Cardiac septum (tissue), 1 donor: ENCODE results near the gene NUP133. TPM values are rescaled to one million over a fixed set of nuclear protein-coding genes. Genes with fewer than 3 reads are reported as not detected.
"Not testable (repeated sequence)": the region's sequence is repeated elsewhere in the genome, so short reads cannot be mapped to it uniquely, and the experiment has no call there.

Experiments
- DNase-seq: peaks from one replicate; pipeline ENCODE4 v3.0.0-alpha.2; 2020; ENCODE audit warnings: low spot score
- intact Hi-C: fragments of 100-400 bp; cut with DNase I; formaldehyde crosslinking; loops from one replicate; pipeline ENCODE4 v1.14.0; 2022
- total RNA-seq: library from RNA; stranded (reverse); fragmentation: NEBNext Ultra II Directional; extraction: Animal tissue kit (Norgen Biotek cat#: 25700); gene quantifications from one replicate; pipeline ENCODE4 v1.2.1, GENCODE V29; 2021
- donor health status: DM: no; HTN: no; CAD: no.

NUP133 gene
- total RNA-seq, 1 donor from 2014 or later: 24.5 TPM

DNA sequence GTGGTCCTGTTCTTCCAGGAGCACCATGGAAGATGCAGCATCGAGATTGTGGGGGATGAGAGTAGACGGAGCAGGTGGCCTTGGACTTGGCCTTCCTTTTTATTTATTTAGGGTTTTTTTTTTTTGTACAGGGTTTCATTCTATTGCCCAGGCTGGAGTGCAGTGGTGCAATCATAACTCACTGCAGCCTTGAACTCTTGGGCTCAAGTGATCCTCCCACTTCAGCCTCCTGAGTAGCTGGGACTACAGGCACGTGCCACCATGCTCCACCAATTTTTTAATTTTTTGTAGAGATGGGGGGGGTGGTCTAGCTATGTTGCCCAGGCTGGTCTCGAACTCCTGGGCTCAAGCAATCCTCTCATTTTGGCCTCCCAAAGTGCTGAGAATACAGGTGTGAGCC, 105.8 kb downstream of the NUP133 start:
- DNase-seq, intact Hi-C loops: not testable (repeated sequence)

- intact Hi-C loops: no loop called here
- no peak for DNase-seq
Observed at GRCh38 chr1:229397762-229398161, 110.4 kb downstream of the NUP133 start.

- DNase-seq: no peak
- intact Hi-C loops: no loop called here
Observed at GRCh38 chr1:229396585-229397206, 111.4 kb downstream of the NUP133 start.

GRCh38 chr1:229394517-229394916, 113.6 kb downstream of the NUP133 start:
- DNase-seq, intact Hi-C loops: not testable (repeated sequence)

DNA sequence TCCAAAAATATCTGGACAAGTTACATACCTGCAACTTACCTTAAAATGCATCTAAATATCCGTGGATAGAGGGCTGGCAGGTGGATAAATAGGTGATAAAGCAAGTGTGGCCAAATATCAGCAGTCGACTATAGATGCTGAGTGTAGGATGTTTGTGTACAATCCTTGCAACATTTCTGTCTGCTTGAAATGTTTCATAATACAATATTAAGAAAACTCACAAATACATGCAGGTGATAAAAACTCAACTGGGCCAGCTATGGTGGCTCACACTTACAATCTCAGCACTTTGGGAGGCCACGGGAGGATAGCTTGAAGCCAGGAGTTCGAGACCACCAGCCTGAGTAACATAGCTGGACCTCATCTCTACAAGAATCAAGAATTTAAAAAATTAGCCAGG, 115.2 kb downstream of the NUP133 start:
- DNase-seq: no peak
- intact Hi-C loops: no loop called here

Other genes with a start within 250 kb of the NUP133 start
- gene RAB4A, start 237.2 kb downstream of the NUP133 start, total RNA-seq: 124 TPM
- gene CCSAP, start 165.3 kb downstream of the NUP133 start, total RNA-seq: 5.6 TPM
- 14,709 TPM for gene ACTA1, start 74.2 kb downstream of the NUP133 start, total RNA-seq
- 11.0 TPM for gene ABCB10, start 50.4 kb upstream of the NUP133 start, total RNA-seq
- 12.5 TPM for gene TAF5L, start 117.8 kb upstream of the NUP133 start, total RNA-seq
- gene URB2, start 117.9 kb upstream of the NUP133 start, total RNA-seq: 5.5 TPM